ENCODE data around the gene IQCF6.

IQCF6 gene

GRCh38 chr3:51735039-51735438, 44.0 kb downstream of the IQCF6 start:
- no peaks in the 10 kb centered on the region for H3K4me1 ChIP-seq (ENCODE audit: control insufficient read depth, insufficient read depth, low read length)
- no peaks in the 10 kb centered on the region for H3K9me3 ChIP-seq (ENCODE audit: control insufficient read depth in 2 of 2, low read length in 2 of 2)
- no peak overlapping the region for H3K9ac ChIP-seq (ENCODE audit: low read length in 2 of 2)
- no peaks in the 10 kb centered on the region for H3K36me3 ChIP-seq (ENCODE audit: control insufficient read depth in 2 of 2, insufficient read depth in 2 of 2, low read length in 2 of 2)
- peaks cover 2% of the 10 kb centered on the region in 2 donors for H3K27me3 ChIP-seq (ENCODE audit: control insufficient read depth in 1 of 2, insufficient read depth in 2 of 2, low read length in 2 of 2)
- no peak overlapping the region for H3K4me3 ChIP-seq (ENCODE audit: low read length in 2 of 2)
- H3K27ac ChIP-seq (ENCODE audit: low read length), result no peak overlapping the region

GRCh38 chr3:51734572-51734907, 44.5 kb downstream of the IQCF6 start:
- Histone ChIP-seq H3K9me3 (ENCODE audit: control insufficient read depth in 2 of 2, low read length in 2 of 2) (peaks cover 0 to 4% of the 10 kb centered on the region in 2 donors), H3K4me3 (ENCODE audit: low read length in 2 of 2) (no peak overlapping the region), H3K4me1 (ENCODE audit: control insufficient read depth, insufficient read depth, low read length) (no peaks in the 10 kb centered on the region), H3K27ac (ENCODE audit: low read length) (no peak overlapping the region), H3K27me3 (ENCODE audit: control insufficient read depth in 1 of 2, insufficient read depth in 2 of 2, low read length in 2 of 2) (peaks cover 2% of the 10 kb centered on the region in 2 donors), H3K9ac (ENCODE audit: low read length in 2 of 2) (no peak overlapping the region), H3K36me3 (ENCODE audit: control insufficient read depth in 2 of 2, insufficient read depth in 2 of 2, low read length in 2 of 2) (no peaks in the 10 kb centered on the region)

GRCh38 chr3:51733859-51734571, 45.0 kb downstream of the IQCF6 start:
- H3K4me1 ChIP-seq (ENCODE audit: control insufficient read depth, insufficient read depth, low read length), result no peaks in the 10 kb centered on the region
- H3K27ac ChIP-seq (ENCODE audit: low read length), result no peak overlapping the region
- H3K9me3 ChIP-seq (ENCODE audit: control insufficient read depth in 2 of 2, low read length in 2 of 2), result peaks cover 0 to 4% of the 10 kb centered on the region in 2 donors
- peaks cover 2% of the 10 kb centered on the region in 2 donors for H3K27me3 ChIP-seq (ENCODE audit: control insufficient read depth in 1 of 2, insufficient read depth in 2 of 2, low read length in 2 of 2)
- H3K9ac ChIP-seq (ENCODE audit: low read length in 2 of 2), result no peak overlapping the region
- H3K36me3 ChIP-seq (ENCODE audit: control insufficient read depth in 2 of 2, insufficient read depth in 2 of 2, low read length in 2 of 2), result no peaks in the 10 kb centered on the region
- H3K4me3 ChIP-seq (ENCODE audit: low read length in 2 of 2), result no peak overlapping the region

GRCh38 chr3:51729042-51729633, 49.9 kb downstream of the IQCF6 start:
- H3K4me3 ChIP-seq (ENCODE audit: low read length in 2 of 2), result no peak overlapping the region
- no peak overlapping the region for H3K9ac ChIP-seq (ENCODE audit: low read length in 2 of 2)
- H3K36me3 ChIP-seq (ENCODE audit: control insufficient read depth in 2 of 2, insufficient read depth in 2 of 2, low read length in 2 of 2), result no peaks in the 10 kb centered on the region
- H3K4me1 ChIP-seq (ENCODE audit: control insufficient read depth, insufficient read depth, low read length), result no peaks in the 10 kb centered on the region
- no peaks in the 10 kb centered on the region for H3K27me3 ChIP-seq (ENCODE audit: control insufficient read depth in 1 of 2, insufficient read depth in 2 of 2, low read length in 2 of 2)
- peaks cover 0 to 4% of the 10 kb centered on the region in 2 donors for H3K9me3 ChIP-seq (ENCODE audit: control insufficient read depth in 2 of 2, low read length in 2 of 2)
- H3K27ac ChIP-seq (ENCODE audit: low read length), result no peak overlapping the region
